ENCODE data around the gene RAPGEF2.
A peak's percentile ranks its signal among the peaks of the same experiment; 100 is the strongest.
"Not testable (repeated sequence)": the region's sequence is repeated elsewhere in the genome, so short reads cannot be mapped to it uniquely, and the experiment has no call there.

The RAPGEF2 gene

GRCh38 chr4:159102622-159103383, at the start of gene RAPGEF2:
TSS of gene RAPGEF2 (plus strand) at chr4:159103079. CDS start at chr4:159104163, 1,084 bp downstream.
- peak; percentile 78 for DNase-seq (ENCODE audit: low read depth)

GRCh38 chr4:159055833-159056232, 47.0 kb upstream of the RAPGEF2 start:
- DNase-seq (ENCODE audit: low read depth), result no peak

GRCh38 chr4:159060161-159060560, 42.7 kb upstream of the RAPGEF2 start:
- no peak for DNase-seq (ENCODE audit: low read depth)

DNA sequence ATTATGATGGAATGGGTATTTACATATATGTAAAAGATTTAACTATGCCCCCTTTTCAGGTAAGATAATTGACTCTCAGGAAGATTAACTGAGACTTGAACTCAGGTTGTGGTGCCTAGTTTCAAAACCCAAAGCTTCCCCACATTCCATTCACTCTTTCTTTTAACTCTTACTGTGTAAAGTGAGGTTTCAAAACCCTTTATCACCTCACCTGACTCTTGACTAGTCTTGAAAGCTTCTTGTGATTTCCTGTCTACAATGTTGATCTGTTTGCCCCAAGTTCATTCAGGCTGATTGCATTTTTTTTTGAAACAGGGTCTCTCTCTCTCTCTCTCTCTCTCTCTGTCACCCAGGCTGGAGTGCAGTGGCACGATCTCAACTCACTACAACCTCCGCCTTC, 40.5 kb upstream of the RAPGEF2 start:
- DNase-seq (ENCODE audit: low read depth), result no peak

GRCh38 chr4:159065513-159066240, 37.2 kb upstream of the RAPGEF2 start:
- DNase-seq (ENCODE audit: low read depth), result no peak

DNA sequence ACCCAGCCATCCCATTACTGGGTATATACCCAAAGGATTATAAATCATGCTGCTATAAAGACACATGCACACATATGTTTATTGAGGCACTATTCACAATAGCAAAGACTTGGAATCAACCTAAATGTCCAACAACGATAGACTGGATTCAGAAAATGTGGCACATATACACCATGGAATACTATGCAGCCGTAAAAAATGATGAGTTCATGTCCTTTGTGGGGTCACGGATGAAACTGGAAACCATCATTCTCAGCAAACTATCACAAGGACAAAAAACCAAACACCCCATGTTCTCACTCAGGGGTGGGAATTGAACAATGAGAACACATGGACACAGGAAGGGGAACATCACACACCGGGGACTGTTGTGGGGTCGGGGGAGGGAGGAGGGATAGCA, 34.7 kb upstream of the RAPGEF2 start:
- DNase-seq (ENCODE audit: low read depth), result not testable (repeated sequence)

DNA sequence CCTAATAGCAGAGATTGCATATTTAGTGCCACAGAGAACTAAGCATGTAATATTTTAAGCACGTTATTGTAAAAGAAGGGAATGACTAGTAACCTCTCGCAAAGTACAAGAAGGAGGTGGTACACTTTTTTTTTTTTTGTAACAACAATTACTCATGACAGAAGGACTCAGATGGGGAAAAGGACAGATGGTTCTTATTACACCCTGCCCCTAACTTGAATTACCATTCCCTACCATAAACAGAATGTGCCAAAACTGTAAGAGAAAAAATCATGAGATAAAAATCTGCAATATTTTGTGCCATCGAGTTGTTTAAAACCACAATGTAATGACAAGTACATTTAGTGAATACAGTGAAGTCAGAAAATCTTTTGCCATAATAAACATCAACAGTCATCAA, 33.0 kb upstream of the RAPGEF2 start:
- no peak for DNase-seq (ENCODE audit: low read depth)

DNA sequence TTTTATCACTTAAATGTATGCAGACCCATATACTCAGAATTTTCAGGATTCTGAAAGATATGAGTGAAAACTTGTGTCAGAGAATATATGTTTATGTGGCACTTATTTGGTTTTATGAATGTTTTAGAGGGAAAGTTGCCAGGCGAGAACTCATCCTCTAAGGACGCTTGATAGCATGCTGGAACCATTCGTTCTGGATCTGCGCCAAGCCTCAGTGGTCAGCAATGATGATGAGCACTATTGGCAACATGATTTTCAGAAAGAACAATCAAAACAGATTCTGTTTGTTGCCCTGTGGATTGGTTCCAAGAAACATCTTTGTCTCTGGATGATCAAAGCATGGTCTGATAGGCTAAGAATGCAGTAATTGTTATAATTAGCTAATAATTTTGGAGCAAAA, 32.1 kb upstream of the RAPGEF2 start:
- no peak for DNase-seq (ENCODE audit: low read depth)

- DNase-seq (ENCODE audit: low read depth), result no peak
These were observed 31.5 kb upstream of the RAPGEF2 start for GRCh38 chr4:159071178-159071968.

DNA sequence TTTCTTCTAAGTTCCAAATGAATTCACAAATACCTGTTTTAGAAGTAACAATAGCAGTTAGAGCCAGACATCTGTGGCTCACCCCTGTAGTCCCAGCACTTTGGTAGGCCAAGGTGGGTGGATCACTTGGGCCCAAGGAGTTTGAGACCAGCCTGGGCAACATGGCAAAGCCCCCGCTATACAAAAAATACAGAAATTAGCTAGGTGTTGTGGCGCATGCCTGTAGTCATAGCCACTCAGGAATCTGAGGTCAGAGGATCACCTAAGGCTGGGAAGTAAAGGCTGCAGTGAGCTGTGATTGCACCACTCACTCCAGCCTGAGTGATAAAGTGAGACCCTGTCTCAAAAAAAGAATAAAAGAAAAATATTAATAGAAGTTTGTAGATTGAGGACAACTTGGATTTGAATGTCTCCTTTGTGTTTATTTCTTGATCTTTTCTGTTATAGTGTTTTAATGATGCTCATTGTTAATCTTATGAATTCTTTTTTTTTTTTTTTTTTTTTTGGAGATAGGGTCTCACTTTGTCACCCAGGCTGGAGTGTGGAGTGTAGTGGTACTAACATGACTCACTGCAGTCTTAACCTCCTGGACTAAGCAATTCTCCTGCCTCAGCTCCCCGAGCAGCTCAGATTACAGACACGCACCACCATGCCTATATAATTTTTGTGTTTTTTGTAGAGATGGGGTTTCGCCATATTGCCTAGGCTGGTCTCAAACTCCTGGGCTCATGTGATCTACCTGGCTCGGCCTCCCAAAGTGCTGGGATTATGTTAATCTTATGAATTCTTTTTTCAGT, 30.7 kb upstream of the RAPGEF2 start:
- no peak for DNase-seq (ENCODE audit: low read depth)

DNA sequence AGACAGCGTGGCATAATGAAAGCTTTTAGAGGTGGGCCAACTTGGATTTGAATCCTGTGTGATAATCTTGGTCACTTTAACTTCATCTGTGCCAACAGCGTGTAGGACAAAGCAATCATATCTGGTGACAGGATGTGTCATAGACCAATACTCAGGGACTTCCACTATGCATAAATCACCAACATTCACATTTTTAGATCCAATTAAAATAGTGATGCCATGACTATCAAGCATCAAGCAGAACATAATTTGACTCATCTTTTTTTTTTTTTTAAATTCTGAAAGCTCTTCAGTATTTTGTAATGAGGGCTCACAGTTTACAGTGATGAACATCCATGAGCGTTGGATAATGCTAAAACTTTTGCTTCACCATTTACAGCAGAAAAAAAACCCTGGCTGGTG, 27.3 kb upstream of the RAPGEF2 start:
- no peak for DNase-seq (ENCODE audit: low read depth)

DNA sequence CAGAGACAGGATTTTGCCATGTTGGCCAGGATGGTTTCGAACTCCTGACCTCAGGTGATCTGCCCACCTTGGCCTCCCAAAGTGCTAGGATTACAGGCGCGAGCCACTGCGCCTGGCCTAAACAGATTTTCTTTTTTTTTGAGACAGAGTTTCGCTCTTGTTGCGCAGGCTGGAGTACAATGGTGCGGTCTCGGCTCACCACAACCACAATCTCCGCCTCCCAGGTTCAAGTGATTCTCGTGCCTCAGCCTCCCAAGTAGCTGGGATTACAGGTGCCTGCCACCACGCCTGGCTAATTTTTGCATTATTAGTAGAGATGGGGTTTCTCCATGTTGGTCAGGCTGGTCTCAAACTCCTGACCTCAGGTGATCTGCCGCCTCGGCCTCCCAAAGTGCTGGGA, 25.9 kb upstream of the RAPGEF2 start:
- not testable (repeated sequence) for DNase-seq (ENCODE audit: low read depth)

DNA sequence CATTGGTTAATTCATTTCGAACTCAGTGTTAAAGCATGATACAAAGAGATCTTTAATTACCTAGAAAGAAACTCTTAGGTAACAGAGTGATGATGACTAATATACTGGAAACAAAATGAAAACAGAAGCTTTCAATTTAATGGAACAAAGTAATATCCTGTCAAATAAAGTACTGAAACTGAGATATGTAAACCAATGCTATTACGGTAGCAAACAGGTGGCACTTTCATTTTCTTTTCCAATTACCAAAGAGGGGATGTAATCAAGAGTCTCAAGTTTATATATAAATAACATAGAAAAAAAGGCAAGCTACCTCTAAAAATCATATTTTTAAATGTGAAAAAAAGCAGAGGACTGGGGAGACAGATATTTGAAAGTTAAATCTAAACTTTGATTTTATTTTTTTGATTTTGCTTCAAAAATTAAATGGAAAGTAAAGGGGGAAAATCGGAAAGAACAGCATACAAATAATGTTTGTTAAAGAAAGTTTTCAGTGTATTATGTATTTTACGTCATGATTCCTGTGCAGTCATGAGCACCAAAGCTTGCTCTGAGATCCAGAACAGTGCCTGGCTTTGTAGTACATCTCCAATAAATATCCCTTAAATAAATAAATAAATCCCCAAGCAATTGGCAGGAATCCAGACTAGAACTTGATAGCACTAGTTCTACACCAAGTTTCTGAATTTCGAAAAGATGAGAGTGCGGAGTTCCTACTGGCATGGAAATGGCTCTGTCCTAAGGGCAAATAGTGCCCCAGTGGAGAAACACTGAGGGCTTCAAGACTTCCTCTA, 25.0 kb upstream of the RAPGEF2 start:
- DNase-seq (ENCODE audit: low read depth), result no peak

DNA sequence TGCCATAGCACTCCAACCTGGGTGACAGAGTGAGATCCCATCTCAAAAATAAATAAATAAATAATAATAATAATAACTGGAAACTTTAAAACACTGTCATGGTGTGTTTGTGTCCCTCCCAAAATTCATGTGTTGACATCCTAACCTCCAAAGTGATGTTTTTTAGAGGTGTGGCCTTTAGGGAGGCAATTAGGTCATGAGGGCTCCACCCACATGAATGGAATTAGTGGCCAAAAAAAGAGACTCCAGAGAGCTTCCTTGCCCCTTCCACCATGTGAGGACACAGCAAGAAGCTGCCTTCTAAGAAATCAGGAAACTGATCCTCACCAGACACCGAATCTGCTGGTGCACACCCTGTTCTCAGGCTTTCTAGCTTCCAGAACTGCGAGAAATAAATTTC, 23.8 kb upstream of the RAPGEF2 start:
- no peak for DNase-seq (ENCODE audit: low read depth)

GRCh38 chr4:159086606-159087005, 16.3 kb upstream of the RAPGEF2 start:
- DNase-seq (ENCODE audit: low read depth), result no peak

DNA sequence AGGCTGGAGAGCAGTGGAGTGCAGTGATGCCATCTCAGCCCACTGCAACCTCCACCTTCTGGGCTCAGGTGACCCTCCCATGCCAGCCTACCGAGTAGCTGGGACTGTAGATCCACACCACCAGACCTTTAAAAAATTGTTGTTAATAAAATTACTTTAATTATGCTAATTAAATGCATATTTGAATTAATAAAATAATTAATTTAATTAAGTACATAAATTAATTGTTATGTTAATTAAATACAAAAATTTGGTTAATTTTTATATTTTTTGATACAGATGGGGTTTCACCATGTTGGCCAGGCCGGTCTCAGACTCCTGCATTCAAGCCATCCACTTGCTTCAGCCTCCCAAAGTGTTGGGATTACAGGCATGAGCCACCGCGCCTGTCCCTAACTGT, 12.6 kb upstream of the RAPGEF2 start:
- DNase-seq (ENCODE audit: low read depth), result no peak

- not testable (repeated sequence) for DNase-seq (ENCODE audit: low read depth)
These were observed 8.7 kb upstream of the RAPGEF2 start for GRCh38 chr4:159094156-159094555.

DNA sequence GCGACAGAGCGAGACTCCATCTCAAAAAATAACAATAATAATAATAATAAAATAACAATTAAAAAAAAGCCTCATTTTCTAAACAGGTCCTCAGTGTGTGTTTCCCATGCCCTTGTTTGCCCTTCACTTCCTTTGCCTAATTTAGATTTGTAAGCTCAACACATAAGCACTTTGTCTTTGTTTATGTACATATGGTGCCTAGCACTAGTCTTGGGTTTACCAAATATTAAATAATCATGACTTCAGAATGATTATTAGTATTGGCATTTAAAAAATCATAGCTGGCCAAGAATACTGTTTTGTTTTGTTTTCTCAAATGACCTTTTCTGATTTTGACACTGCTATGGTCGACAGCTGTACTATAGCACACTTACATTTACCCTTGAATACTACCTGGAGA, 6.4 kb upstream of the RAPGEF2 start:
- no peak for DNase-seq (ENCODE audit: low read depth)

DNA sequence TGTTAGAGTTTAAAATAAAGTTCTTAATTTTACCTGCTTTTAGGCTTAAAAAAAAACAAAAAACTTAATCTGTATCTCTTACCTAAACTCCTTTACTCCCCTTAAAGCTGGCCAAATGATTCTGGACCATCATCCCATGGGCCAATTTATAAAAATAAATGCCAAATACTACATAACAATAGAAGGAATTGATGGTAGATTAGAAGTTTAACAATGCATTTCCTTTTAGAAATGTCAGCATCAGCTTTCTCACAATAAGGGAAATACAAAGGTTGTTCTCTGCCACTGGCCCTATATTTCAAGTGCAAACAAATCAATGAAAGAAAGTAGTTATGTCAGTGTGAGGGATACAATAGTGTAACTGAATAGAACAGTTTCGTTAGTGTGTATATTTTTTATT, 5.7 kb upstream of the RAPGEF2 start:
- DNase-seq (ENCODE audit: low read depth), result no peak

GRCh38 chr4:159097785-159098184, 5.1 kb upstream of the RAPGEF2 start:
- DNase-seq (ENCODE audit: low read depth), result no peak

- no peak for DNase-seq (ENCODE audit: low read depth)
These were observed 4.3 kb upstream of the RAPGEF2 start for GRCh38 chr4:159098482-159099127.

Measured in activated T-cell treated with anti-CD3 and anti-CD28 coated beads for 1 hour (primary cell).